WTC11 (cell line): ENCODE results near the gene TMEM89.

ENCODE experiments used
- CBFB ChIP-seq: sonication (generic); formaldehyde crosslinking; IDR thresholded peaks from 2 replicates; pipeline ENCODE4 v1.8.1; 2022; ENCODE audit warnings: mild to moderate bottlenecking, low read depth, missing genetic modification reagents
- EMX1 ChIP-seq: fragments of 250-450 bp; sonication (Bioruptor Pico); IDR thresholded peaks from 2 replicates; pipeline ENCODE4 v1.8.0; 2021; ENCODE audit warnings: mild to moderate bottlenecking
- GTF2I ChIP-seq: fragments of 250-450 bp; sonication (Bioruptor Pico); conservative IDR thresholded peaks from 2 replicates; pipeline ENCODE4 v1.4.0; 2021; ENCODE audit warnings: mild to moderate bottlenecking
- JUN ChIP-seq: sonication (generic); formaldehyde crosslinking; IDR thresholded peaks from 2 replicates; pipeline ENCODE4 v1.8.0; 2023; ENCODE audit warnings: mild to moderate bottlenecking, missing genetic modification reagents
- NR1H2 ChIP-seq: sonication (generic); formaldehyde crosslinking; IDR thresholded peaks from 2 replicates; pipeline ENCODE4 v1.9.0; 2021; ENCODE audit warnings: mild to moderate bottlenecking, moderate library complexity, missing genetic modification reagents
- SMAD4 ChIP-seq: sonication (generic); formaldehyde crosslinking; IDR thresholded peaks from 2 replicates; pipeline ENCODE4 v1.8.0; 2022; ENCODE audit warnings: mild to moderate bottlenecking, missing genetic modification reagents
- SP1 ChIP-seq: sonication (generic); formaldehyde crosslinking; conservative IDR thresholded peaks from 2 replicates; pipeline ENCODE4 v1.8.1; 2022; ENCODE audit warnings: missing genetic modification reagents
- ZNF121 ChIP-seq: sonication (generic); formaldehyde crosslinking; IDR thresholded peaks from 2 replicates; pipeline ENCODE4 v1.8.0; 2023; ENCODE audit warnings: missing genetic modification reagents
- TF ChIP-seq, protein P1 (sequence below): sonication (generic); formaldehyde crosslinking; conservative IDR thresholded peaks from 2 replicates; pipeline ENCODE4 v1.8.1; 2023; ENCODE audit warnings: mild to moderate bottlenecking, low read depth, missing genetic modification reagents, moderate library complexity
- TF ChIP-seq, protein P2 (sequence below): fragments of 200-600 bp; IDR thresholded peaks from 2 replicates; pipeline ENCODE4 v1.8.0; 2022; ENCODE audit warnings: antibody characterized with exemption
- TF ChIP-seq, protein P3 (sequence below): sonication (generic); formaldehyde crosslinking; IDR thresholded peaks from 2 replicates; pipeline ENCODE4 v1.8.0; 2022; ENCODE audit warnings: mild to moderate bottlenecking, missing genetic modification reagents
- TF ChIP-seq, protein P4 (sequence below): sonication (generic); formaldehyde crosslinking; IDR thresholded peaks from 2 replicates; pipeline ENCODE4 v1.8.1; 2023; ENCODE audit warnings: mild to moderate bottlenecking, missing genetic modification reagents
- TF ChIP-seq, protein P5 (sequence below): sonication (generic); formaldehyde crosslinking; IDR thresholded peaks from 2 replicates; pipeline ENCODE4 v1.8.1; 2022; ENCODE audit warnings: mild to moderate bottlenecking, moderate library complexity, missing genetic modification reagents
- TF ChIP-seq, protein P6 (sequence below): fragments of 250-450 bp; sonication (Bioruptor Pico); IDR thresholded peaks from 2 replicates; pipeline ENCODE4 v1.9.0; 2021; ENCODE audit warnings: mild to moderate bottlenecking, borderline replicate concordance

DNA sequence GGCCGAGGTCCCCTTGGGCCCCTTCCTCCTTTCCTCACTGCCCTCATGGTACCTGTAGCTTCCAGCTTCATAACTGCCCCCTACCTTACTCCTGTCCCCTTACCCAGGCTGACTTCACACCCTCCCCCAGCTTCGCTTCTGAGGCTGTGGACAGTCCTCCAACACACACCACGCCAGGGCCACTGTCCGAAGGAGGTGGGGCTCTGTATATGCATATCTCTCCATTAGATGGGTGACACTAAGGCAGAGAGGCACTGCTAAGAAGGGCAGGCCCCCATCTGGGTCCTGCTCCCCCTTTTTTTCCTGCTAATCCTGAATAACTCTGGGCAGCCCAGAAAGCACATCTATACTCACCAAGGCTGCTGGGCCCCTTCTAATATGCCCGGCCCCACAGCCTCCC, 25.4 kb downstream of the TMEM89 start:
- TF ChIP-seq NR1H2 (CRISPR knock-in tag) (no peak), JUN (CRISPR knock-in tag) (no peak), SP1 (CRISPR knock-in tag) (no peak), CBFB (CRISPR knock-in tag) (no peak), ZNF121 (CRISPR knock-in tag) (no peak), GTF2I (CRISPR knock-in tag) (no peak), EMX1 (no peak), SMAD4 (CRISPR knock-in tag) (no peak)
- TF ChIP-seq, protein P1, sequence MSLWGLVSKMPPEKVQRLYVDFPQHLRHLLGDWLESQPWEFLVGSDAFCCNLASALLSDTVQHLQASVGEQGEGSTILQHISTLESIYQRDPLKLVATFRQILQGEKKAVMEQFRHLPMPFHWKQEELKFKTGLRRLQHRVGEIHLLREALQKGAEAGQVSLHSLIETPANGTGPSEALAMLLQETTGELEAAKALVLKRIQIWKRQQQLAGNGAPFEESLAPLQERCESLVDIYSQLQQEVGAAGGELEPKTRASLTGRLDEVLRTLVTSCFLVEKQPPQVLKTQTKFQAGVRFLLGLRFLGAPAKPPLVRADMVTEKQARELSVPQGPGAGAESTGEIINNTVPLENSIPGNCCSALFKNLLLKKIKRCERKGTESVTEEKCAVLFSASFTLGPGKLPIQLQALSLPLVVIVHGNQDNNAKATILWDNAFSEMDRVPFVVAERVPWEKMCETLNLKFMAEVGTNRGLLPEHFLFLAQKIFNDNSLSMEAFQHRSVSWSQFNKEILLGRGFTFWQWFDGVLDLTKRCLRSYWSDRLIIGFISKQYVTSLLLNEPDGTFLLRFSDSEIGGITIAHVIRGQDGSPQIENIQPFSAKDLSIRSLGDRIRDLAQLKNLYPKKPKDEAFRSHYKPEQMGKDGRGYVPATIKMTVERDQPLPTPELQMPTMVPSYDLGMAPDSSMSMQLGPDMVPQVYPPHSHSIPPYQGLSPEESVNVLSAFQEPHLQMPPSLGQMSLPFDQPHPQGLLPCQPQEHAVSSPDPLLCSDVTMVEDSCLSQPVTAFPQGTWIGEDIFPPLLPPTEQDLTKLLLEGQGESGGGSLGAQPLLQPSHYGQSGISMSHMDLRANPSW (CRISPR knock-in tag), result no peak
- TF ChIP-seq, protein P2, sequence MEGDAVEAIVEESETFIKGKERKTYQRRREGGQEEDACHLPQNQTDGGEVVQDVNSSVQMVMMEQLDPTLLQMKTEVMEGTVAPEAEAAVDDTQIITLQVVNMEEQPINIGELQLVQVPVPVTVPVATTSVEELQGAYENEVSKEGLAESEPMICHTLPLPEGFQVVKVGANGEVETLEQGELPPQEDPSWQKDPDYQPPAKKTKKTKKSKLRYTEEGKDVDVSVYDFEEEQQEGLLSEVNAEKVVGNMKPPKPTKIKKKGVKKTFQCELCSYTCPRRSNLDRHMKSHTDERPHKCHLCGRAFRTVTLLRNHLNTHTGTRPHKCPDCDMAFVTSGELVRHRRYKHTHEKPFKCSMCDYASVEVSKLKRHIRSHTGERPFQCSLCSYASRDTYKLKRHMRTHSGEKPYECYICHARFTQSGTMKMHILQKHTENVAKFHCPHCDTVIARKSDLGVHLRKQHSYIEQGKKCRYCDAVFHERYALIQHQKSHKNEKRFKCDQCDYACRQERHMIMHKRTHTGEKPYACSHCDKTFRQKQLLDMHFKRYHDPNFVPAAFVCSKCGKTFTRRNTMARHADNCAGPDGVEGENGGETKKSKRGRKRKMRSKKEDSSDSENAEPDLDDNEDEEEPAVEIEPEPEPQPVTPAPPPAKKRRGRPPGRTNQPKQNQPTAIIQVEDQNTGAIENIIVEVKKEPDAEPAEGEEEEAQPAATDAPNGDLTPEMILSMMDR, result no peak
- TF ChIP-seq, protein P3, sequence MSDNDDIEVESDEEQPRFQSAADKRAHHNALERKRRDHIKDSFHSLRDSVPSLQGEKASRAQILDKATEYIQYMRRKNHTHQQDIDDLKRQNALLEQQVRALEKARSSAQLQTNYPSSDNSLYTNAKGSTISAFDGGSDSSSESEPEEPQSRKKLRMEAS (CRISPR knock-in tag), result no peak
- TF ChIP-seq, protein P4, sequence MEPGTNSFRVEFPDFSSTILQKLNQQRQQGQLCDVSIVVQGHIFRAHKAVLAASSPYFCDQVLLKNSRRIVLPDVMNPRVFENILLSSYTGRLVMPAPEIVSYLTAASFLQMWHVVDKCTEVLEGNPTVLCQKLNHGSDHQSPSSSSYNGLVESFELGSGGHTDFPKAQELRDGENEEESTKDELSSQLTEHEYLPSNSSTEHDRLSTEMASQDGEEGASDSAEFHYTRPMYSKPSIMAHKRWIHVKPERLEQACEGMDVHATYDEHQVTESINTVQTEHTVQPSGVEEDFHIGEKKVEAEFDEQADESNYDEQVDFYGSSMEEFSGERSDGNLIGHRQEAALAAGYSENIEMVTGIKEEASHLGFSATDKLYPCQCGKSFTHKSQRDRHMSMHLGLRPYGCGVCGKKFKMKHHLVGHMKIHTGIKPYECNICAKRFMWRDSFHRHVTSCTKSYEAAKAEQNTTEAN (CRISPR knock-in tag), result no peak
- TF ChIP-seq, protein P5, sequence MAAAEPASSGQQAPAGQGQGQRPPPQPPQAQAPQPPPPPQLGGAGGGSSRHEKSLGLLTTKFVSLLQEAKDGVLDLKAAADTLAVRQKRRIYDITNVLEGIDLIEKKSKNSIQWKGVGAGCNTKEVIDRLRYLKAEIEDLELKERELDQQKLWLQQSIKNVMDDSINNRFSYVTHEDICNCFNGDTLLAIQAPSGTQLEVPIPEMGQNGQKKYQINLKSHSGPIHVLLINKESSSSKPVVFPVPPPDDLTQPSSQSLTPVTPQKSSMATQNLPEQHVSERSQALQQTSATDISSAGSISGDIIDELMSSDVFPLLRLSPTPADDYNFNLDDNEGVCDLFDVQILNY, result no peak
- TF ChIP-seq, protein P6, sequence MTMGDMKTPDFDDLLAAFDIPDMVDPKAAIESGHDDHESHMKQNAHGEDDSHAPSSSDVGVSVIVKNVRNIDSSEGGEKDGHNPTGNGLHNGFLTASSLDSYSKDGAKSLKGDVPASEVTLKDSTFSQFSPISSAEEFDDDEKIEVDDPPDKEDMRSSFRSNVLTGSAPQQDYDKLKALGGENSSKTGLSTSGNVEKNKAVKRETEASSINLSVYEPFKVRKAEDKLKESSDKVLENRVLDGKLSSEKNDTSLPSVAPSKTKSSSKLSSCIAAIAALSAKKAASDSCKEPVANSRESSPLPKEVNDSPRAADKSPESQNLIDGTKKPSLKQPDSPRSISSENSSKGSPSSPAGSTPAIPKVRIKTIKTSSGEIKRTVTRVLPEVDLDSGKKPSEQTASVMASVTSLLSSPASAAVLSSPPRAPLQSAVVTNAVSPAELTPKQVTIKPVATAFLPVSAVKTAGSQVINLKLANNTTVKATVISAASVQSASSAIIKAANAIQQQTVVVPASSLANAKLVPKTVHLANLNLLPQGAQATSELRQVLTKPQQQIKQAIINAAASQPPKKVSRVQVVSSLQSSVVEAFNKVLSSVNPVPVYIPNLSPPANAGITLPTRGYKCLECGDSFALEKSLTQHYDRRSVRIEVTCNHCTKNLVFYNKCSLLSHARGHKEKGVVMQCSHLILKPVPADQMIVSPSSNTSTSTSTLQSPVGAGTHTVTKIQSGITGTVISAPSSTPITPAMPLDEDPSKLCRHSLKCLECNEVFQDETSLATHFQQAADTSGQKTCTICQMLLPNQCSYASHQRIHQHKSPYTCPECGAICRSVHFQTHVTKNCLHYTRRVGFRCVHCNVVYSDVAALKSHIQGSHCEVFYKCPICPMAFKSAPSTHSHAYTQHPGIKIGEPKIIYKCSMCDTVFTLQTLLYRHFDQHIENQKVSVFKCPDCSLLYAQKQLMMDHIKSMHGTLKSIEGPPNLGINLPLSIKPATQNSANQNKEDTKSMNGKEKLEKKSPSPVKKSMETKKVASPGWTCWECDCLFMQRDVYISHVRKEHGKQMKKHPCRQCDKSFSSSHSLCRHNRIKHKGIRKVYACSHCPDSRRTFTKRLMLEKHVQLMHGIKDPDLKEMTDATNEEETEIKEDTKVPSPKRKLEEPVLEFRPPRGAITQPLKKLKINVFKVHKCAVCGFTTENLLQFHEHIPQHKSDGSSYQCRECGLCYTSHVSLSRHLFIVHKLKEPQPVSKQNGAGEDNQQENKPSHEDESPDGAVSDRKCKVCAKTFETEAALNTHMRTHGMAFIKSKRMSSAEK, result no peak
